Tibial nerve (tissue), 4 donors: ENCODE data around the gene STING1.

Experiments
- EP300 ChIP-seq, 2 donors: sonication (generic); formaldehyde crosslinking; IDR thresholded peaks; one replicate each; pipeline ENCODE4 v1.6.1; 2017; ENCODE audit warnings: antibody characterized with exemption in 2 of 2, mild to moderate bottlenecking in 1 of 2
- POLR2A ChIP-seq, 2 donors: fragments of 450-650 bp; IDR thresholded peaks; one replicate each; pipeline ENCODE4 v1.6.1; 2017; ENCODE audit warnings: antibody characterized with exemption in 2 of 2, mild to moderate bottlenecking in 2 of 2, moderate library complexity in 2 of 2
- TF ChIP-seq, protein P1 (sequence below), 5 experiments: fragments of 200-600 bp in 3 of 5; fragments of 450-650 bp in 2 of 5; sonication (generic) in 3 of 5; IDR thresholded peaks; one replicate each; pipeline ENCODE4 v1.5.1; 2016 to 2019; ENCODE audit warnings: antibody characterized with exemption in 5 of 5, mild to moderate bottlenecking in 3 of 5, moderate library complexity in 2 of 5

DNA sequence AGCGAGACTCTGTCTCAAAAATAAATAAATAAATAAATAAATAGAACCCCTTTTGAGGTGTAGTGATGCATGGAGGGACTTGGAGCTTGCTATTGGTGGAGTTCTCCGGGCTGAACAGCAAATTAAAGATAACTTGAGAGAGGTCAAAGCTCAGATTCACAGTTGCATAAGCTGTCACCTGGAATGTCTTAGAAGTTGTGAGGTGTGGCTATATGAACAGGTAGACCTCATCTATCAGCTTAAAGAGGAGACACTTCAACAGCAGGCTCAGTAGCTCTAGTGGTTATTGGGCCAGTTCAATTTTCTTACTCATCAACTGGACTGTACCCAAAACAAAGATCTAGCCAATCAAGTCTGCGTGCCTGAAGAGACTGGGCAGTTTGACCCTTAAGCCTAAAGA is 11.7 kb upstream of the STING1 start:
- TF ChIP-seq, protein P1, sequence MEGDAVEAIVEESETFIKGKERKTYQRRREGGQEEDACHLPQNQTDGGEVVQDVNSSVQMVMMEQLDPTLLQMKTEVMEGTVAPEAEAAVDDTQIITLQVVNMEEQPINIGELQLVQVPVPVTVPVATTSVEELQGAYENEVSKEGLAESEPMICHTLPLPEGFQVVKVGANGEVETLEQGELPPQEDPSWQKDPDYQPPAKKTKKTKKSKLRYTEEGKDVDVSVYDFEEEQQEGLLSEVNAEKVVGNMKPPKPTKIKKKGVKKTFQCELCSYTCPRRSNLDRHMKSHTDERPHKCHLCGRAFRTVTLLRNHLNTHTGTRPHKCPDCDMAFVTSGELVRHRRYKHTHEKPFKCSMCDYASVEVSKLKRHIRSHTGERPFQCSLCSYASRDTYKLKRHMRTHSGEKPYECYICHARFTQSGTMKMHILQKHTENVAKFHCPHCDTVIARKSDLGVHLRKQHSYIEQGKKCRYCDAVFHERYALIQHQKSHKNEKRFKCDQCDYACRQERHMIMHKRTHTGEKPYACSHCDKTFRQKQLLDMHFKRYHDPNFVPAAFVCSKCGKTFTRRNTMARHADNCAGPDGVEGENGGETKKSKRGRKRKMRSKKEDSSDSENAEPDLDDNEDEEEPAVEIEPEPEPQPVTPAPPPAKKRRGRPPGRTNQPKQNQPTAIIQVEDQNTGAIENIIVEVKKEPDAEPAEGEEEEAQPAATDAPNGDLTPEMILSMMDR (IDR thresholded peaks at IDR 0.05), result no peak
- no peak for TF ChIP-seq EP300 (IDR thresholded peaks at IDR 0.05)
- no peak for TF ChIP-seq POLR2A (IDR thresholded peaks at IDR 0.05)
